HG02759 (cell line): Measurements from ENCODE around the gene LIMK2.
"Not testable (repeated sequence)": the region's sequence is repeated elsewhere in the genome, so short reads cannot be mapped to it uniquely, and the experiment has no call there.

Source experiments
- ATAC-seq: cut with Tn5 transposase; IDR thresholded peaks from one replicate; pipeline ENCODE4 v1.9.1; 2021; ENCODE audit warnings: mild to moderate bottlenecking, moderate library complexity; ENCODE audit not compliant: unreplicated experiment

Gene LIMK2

DNA sequence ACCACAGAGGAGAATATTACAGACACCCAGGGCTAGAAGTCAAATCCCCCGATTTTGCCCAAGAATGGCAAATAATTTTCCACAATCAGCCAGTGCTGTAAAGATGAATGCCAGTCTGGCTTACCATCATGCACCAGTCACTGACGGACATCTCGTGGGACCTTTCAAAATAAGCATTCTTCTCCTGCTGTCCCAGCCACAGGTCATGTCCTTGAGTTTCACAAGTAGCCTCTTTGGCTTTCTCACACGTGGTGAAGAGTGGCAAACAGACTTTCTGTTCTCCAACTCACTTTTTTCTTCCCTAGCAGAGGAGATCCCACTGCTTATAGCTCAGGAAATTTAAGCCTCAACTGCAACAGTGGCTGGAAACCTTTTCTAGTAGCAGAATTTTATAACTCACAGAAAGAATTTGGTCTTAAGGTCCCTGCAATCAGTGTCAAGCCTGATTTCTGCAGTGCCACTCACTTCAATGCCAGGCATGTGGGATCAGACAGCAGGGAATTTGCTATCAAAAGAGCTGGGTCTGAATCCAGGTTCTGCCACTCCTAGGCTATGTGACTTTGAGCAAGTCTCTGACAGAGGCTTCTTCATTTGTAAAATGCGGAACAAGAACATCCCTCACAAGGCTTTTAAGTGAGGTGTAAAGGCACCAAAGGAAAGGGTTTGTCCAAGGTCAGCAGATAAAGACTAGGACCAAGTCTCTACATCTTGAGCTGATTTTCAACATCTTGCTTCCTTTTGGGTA is 76.6 kb downstream of the LIMK2 start:
- no peak for ATAC-seq

DNA sequence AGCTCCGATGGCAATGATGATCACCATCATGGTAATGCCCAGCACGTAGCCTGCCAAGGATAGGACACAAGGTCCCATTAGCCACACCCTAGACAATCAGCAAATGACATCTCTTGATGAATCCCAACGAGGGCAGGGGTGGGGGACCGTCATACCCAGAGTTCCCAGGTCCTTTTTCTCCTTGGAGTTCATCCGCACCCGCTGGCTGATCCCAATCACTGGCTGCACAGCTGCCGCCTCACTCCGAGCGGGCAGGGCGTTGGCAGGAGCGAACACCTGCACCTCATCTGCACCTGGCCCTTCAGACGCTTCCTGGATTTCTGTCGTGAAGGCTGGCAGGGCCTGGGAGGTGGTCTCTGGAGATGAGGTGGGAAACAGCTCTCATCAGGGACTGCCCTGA is 77.2 kb downstream of the LIMK2 start:
- no peak for ATAC-seq

DNA sequence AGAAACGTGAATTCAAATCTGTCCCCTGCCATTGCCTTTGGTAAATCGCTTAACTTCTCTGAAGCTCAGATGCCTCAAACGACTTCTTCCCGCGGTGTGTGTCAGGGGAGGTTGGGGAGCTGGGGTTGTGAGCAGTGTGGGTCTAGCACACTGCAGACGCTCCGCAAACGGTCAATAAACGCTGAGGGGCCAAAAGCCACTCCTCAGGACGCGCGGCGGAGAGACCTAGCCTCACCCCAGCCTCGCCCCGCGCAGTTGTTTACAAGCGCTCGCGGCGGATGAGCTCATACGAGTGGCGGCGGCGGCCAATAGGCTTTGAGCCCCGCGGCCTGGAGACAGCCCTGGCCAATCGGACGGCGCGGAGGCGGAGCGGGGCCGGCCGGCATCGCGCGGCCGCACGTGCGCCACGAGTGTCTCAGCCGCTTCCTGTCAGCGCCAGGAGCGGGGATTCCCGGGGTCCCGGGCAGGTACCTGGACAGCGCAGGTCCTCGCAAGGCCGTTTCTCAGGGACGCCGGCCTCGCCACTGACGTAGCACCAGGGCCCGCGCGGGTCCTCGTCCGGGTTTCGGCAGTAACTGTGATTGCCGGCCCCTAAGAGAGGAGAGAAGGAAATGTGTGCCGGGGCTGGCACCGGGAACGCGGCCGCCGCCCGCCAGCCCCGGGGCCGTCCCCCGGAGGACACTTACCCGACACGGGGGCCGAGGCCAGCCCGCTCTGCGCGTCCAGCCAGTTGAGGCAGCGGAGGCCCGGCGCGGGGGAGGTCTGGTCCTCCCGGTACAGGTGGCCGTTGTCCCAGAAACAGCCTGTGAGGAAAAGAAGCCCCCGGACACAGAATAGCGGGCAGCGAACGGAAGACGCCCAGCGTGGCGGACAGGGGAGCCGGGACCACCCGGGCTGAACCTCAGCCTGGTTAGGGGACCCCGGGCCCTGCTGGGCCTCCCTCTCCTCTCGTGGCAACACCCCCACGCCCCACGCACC is 78.7 kb downstream of the LIMK2 start:
- ATAC-seq = peak; percentile 93

DNA sequence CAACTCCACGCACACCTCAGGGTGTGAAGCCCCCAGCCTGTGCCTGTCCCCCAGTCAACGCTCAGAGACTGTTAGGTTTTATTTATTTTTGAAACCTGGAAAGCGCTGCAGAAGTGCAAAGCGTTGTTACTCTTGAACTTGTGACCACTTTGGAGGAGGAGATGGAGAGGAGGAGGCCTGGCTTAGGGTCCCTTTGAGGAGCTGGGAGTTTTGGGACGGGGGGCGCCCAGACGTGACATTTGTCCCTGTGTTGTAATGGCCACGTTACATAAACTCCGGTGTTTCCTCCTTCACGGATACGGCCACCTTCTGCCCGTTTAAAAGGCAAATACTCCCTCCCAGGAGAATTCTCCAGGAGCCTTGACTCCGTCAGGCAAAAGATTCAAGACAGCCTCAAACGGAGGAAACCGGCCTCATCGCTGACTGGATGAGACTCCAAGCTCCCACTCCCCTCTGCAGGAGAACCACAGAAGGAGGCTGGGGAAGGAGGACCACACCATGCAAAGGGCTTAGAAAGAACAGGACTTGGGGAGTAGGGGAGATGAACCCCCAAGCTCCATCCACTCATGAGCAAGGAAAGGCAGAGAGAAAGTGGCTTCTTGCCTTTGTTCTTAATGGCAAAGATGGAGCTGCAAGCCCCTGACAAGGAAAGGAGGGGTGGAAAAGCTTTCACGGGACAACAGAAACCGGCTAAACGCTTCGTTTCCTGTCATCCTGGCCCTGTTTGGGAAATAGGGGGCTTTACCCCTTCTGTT is 79.6 kb downstream of the LIMK2 start:
- no peak for ATAC-seq

- no peak for ATAC-seq
Measured at GRCh38 chr22:31292236-31292989, 80.3 kb downstream of the LIMK2 start, which contains the start of gene PIK3IP1. PIK3IP1 (minus strand) TSS chr22:31292488; CDS start chr22:31292344, 144 bp downstream.

- no peak for ATAC-seq
Measured at GRCh38 chr22:31295360-31295759, 83.3 kb downstream of the LIMK2 start.

DNA sequence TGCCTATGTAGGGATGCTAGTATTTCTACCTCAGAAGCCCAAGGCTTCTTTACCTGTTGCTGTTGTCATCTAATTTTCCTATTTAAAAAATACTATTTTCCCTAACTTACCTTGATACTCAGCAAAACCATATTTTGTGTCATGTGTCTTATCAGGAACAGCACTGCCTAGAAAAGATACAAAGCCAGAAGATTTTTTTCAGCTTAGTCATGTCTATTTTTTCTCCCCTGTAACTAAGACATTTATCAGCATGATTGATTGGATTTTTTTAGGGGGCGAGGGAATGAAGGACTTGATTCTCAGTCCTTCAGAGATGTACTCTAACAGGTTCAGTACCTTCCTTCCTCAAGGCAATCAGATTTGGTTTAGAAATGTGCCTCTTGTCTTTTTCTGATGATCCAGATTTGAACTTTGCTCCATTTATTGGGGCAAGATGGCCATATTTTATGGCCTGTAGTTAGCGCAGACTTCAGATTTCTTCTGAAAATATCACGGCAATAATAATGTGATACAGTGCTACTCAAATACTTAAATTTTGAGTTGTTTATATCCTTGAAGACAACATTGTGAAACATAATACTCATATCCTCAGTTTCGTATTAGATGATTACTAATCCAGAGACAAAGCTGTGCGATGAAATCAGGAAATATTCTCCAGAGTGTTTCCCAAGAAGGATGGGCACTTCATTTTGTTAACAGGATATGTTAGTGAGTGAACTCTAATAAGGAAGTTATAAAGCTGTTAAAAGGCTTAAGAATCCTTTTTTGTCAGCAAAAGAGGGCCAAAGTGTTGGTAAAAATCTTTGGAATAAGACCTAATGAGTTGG is 83.9 kb downstream of the LIMK2 start:
- no peak for ATAC-seq

DNA sequence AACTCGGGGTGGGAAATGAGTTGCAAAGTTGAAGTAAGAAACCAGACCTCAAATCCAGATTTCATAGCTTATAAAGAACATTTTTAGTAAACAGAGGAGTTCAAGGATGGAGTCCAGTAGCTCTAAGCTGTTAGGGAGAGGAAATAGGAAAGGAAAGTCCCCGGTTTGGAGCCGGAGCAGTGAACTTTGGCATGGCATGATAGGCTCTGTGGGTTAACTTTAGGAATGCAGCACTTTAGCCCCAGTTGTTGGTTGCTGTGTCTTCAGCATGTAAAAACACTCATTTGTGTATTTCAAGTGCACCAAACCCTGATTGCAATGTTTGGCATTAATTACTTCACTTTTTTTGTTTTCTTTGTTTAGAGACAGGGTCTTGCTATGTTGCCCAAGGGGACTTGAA is 88.8 kb downstream of the LIMK2 start:
- no peak for ATAC-seq

- no peak for ATAC-seq
Measured at GRCh38 chr22:31302006-31302405, 89.9 kb downstream of the LIMK2 start.

GRCh38 chr22:31302537-31302936 is 90.4 kb downstream of the LIMK2 start:
- no peak for ATAC-seq

DNA sequence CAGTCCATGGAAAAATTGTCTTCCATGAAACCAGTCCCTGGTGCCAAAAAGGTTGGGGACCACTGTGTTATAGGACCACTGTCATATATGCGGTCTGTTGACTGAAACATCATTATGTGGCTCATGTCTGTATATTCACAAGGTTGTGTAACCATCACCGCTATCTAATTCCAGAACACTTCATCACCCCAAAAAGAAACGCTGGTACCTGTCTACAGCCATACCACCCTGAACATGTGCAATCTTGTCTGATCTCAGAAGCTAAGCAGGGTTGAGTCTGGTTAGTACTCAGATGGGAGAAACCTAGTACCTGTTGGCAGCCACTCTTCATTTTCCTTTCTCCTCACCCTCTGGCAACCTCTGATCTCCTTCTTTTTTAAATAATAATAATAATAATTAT is 93.1 kb downstream of the LIMK2 start:
- no peak for ATAC-seq

- ATAC-seq = no peak
Measured at GRCh38 chr22:31308181-31308580, 96.1 kb downstream of the LIMK2 start.

- ATAC-seq = no peak
Measured at GRCh38 chr22:31313366-31314147, 101.5 kb downstream of the LIMK2 start.

- not testable (repeated sequence) for ATAC-seq
Measured at GRCh38 chr22:31314220-31314619, 102.1 kb downstream of the LIMK2 start.

DNA sequence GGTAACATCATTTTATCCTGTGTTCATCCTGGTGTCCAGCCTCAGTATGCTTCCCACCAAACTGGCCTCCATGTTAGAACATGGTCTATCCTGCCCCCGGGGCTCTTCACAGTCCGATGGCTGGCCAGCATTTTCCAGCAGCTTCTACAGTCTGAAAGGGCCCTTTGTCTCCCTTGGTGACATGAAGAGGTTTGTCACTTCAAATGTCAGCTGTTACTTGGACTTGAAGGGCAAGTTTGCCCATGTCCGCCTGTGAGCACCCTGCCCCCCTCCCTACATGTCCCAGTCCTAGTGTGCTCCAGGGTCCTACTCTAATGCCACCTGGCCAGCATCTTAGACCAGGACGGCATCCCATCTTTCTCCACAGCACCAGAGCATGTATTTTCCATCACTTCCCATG is 109.3 kb downstream of the LIMK2 start:
- no peak for ATAC-seq

DNA sequence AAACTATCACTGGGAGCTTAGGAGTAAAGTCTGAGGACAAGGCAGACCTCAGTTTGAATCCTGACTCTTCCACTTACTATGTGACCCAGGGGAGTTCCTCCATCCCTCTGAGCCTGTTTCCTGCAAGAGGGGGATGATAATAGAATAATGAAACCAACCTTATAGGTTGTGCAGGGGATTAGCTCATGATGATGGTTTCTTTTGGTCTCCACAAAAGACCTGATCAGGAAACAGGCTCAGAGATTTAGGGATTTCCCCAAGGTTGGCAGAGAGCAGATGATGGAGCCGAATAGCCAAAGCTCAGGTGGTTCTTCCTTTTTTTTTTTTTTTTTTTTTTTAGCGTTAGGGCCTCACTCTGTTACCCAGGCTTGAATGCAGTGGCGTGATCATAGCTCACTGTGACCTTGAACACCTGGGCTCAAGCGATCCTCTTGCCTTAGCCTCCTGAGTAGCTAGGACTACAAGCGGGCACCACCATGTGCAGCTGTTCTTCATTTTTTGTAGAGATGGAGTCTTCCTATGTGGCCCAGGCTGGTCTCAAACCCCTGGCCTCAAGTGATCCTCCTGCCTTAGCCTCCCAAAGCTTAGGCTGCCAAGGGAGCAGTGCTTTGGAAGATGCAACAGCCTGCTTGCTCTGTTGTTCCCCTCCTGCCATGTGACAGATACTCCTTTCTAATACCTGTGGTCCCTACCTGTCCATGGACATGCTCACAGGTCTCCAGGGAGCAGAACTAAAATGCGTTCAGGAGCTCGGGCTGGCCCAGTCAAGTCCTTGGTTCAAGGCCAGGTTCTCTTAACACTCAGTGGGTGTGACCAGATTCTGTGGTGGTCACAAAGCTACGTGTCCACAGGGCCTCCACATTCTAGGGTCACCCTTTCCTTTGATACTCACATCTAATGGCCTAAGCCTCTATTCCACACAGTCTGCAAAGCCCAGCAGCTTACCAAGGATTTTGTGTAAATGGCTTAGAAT is 111.8 kb downstream of the LIMK2 start:
- no peak for ATAC-seq

DNA sequence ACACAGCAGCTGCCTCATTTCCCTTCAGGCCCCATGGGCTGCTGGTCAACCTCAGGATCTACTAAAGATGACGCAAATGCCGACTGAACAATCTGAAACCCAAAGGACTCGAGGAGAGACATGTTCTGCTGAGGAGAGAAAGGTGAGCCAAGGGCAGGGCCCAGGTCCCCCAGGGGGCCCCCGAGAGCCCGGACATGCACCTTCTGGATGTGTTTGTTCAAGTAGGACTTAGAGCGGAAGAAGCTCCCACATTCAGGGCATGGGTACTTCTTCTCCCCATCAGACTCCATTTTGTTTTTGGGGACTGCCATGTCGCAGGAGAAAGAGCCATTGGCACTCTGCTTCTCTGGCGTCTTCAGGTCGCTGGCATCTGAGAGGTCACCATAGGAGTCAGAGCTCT is 114.8 kb downstream of the LIMK2 start:
- no peak for ATAC-seq
